Loucy (cell line): Measurements from ENCODE around the gene TAS2R46.

Experiments used
- CTCF ChIP-seq: fragments of 200-600 bp; sonication (generic); conservative IDR thresholded peaks from 2 replicates; pipeline ENCODE4 v1.5.1; 2014; ENCODE audit warnings: mild to moderate bottlenecking, antibody characterized with exemption, low read length
- EZH2phosphoT487 ChIP-seq: fragments of 200-600 bp; IDR thresholded peaks from 2 replicates; pipeline ENCODE4 v1.6.1; 2018; ENCODE audit warnings: antibody characterized with exemption, mild to moderate bottlenecking, moderate library complexity, borderline replicate concordance

DNA sequence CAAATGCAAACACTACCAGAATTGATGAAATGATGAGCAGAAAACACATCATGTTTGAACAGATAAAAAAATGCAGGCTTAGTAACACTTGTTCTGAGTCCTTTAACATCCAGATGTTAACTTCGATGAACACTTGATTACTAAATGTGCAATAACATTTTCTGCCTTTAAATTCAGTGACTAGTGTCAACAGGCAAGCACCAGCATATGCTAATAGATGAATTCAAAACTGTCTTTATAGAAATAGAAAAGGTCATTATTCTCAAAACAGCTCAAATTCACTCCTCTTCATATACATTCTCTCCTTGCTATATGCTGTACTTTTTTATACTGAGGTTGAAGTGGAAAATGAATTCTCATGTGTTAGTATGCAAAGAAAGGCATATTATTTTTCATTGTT, 39.6 kb downstream of the TAS2R46 start, which contains the start of gene TAS2R19:
- no peak for TF ChIP-seq EZH2phosphoT487
- TF ChIP-seq CTCF = no peak
